Prostate gland (tissue), 2 donors: ENCODE measurements around the gene PRAC1. TPM values are rescaled to one million over a fixed set of nuclear protein-coding genes. Genes with fewer than 3 reads are reported as not detected.
A peak's percentile ranks its signal among the peaks of the same experiment; 100 is the strongest.

Experiments
- DNase-seq: peaks from one replicate; pipeline ENCODE4 v3.0.0-alpha.2; 2019; ENCODE audit warnings: low spot score
- H3K27ac ChIP-seq, 2 donors: fragments of 200-600 bp; sonication (generic); 2 replicates each; pipeline ENCODE4 v1.5.1; 2017 to 2019
- H3K27me3 ChIP-seq: fragments of 200-600 bp; sonication (generic); replicated peaks from 2 replicates; pipeline ENCODE4 v1.5.1; 2019; ENCODE audit not compliant: insufficient read depth
- H3K36me3 ChIP-seq, 2 donors: fragments of 200-600 bp; sonication (generic); 1 replicate in 1 of 2; 2 replicates in 1 of 2; pipeline versions ENCODE4 v1.5.1 to v1.8.1; 2017 to 2019
- H3K4me1 ChIP-seq: fragments of 200-600 bp; sonication (generic); replicated peaks from 2 replicates; pipeline ENCODE4 v1.5.1; 2019
- H3K4me3 ChIP-seq, 2 donors: fragments of 200-600 bp; sonication (generic); 2 replicates each; pipeline ENCODE4 v1.5.1; 2017 to 2019
- H3K9me3 ChIP-seq: fragments of 200-600 bp; sonication (generic); 2 replicates; pipeline ENCODE4 v1.5.1; 2017
- CTCF ChIP-seq, 4 experiments: fragments of 200-600 bp in 2 of 4; fragments of 450-650 bp in 2 of 4; sonication (generic) in 2 of 4; IDR thresholded peaks; 1 replicate in 3 of 4; 2 replicates in 1 of 4; pipeline ENCODE4 v1.5.1; 2016 to 2019; ENCODE audit warnings: antibody characterized with exemption in 4 of 4, mild to moderate bottlenecking in 2 of 4, moderate library complexity in 2 of 4
- POLR2A ChIP-seq: fragments of 450-650 bp; IDR thresholded peaks from one replicate; pipeline ENCODE4 v1.6.1; 2016; ENCODE audit warnings: antibody characterized with exemption, mild to moderate bottlenecking
- POLR2AphosphoS5 ChIP-seq: sonication (generic); formaldehyde crosslinking; IDR thresholded peaks from one replicate; pipeline ENCODE4 v1.6.1; 2017; ENCODE audit warnings: antibody characterized with exemption
- WGBS: methylation state at CpG from one replicate; pipeline ENCODE4 v1.1.5; 2018; 5-methylcytosine and 5-hydroxymethylcytosine counted together
- intact Hi-C: fragments of 100-400 bp; cut with DNase I; formaldehyde crosslinking; loops from one replicate; pipeline ENCODE4 v1.14.2; 2022
- total RNA-seq, 2 donors: library from RNA; depleted of rRNA; stranded (reverse); fragments of >200 nt; gene quantifications; one replicate each; pipeline ENCODE4 v1.1.0, GENCODE V29; 2016

The PRAC1 gene
- total RNA-seq, 2 donors from 2014 or later: 56.7 to 243 TPM

- DNase-seq: no peak
- WGBS: 72% methylated on average over 6 of the region's 6 CpGs
- H3K27me3 ChIP-seq: no peaks in the 10 kb centered on the region
- H3K36me3 ChIP-seq: no peaks in the 10 kb centered on the region
- intact Hi-C loops: no loop called here
- H3K4me3 ChIP-seq: no peak overlapping the region
- peaks cover 14% of the 10 kb centered on the region for H3K4me1 ChIP-seq
- peak overlapping the region; percentile 53 to 73 for H3K27ac ChIP-seq
- H3K9me3 ChIP-seq: no peaks in the 10 kb centered on the region
- TF ChIP-seq POLR2A: no peak
- TF ChIP-seq POLR2AphosphoS5: no peak
Measured at GRCh38 chr17:48761114-48761513, 38.8 kb upstream of the PRAC1 start.

GRCh38 chr17:48760411-48760810, 38.1 kb upstream of the PRAC1 start:
- TF ChIP-seq POLR2AphosphoS5 (peak; percentile 70), CTCF (IDR thresholded peaks at IDR 0.05) (no peak), POLR2A (peak; percentile 42)
- WGBS: 13% methylated on average over 4 of the region's 4 CpGs
- H3K9me3 ChIP-seq: no peaks in the 10 kb centered on the region
- H3K27me3 ChIP-seq: no peaks in the 10 kb centered on the region
- H3K4me3 ChIP-seq: no peak overlapping the region
- peaks cover 14% of the 10 kb centered on the region for H3K4me1 ChIP-seq
- H3K36me3 ChIP-seq: no peaks in the 10 kb centered on the region
- H3K27ac ChIP-seq: peak overlapping the region; percentile 53 to 73
- intact Hi-C loops: no loop called here
- peak; percentile 81 for DNase-seq

GRCh38 chr17:48759288-48759687, 37.0 kb upstream of the PRAC1 start:
- no peak for TF ChIP-seq POLR2A
- no peak for TF ChIP-seq CTCF (IDR thresholded peaks at IDR 0.05)
- peak; percentile 36 for TF ChIP-seq POLR2AphosphoS5
- H3K36me3 ChIP-seq: no peaks in the 10 kb centered on the region
- no peak for DNase-seq
- no peaks in the 10 kb centered on the region for H3K27me3 ChIP-seq
- H3K4me1 ChIP-seq: peaks cover 20% of the 10 kb centered on the region
- peak overlapping the region in 1 of 2 donors; percentile 73 for H3K27ac ChIP-seq
- H3K9me3 ChIP-seq: no peaks in the 10 kb centered on the region
- no peak overlapping the region for H3K4me3 ChIP-seq
- intact Hi-C loops: no loop called here

- peaks cover 22% of the 10 kb centered on the region for H3K4me1 ChIP-seq
- 26% methylated on average over 2 of the region's 2 CpGs for WGBS
- no peaks in the 10 kb centered on the region for H3K36me3 ChIP-seq
- intact Hi-C loops: no loop called here
- no peak overlapping the region for H3K4me3 ChIP-seq
- TF ChIP-seq POLR2AphosphoS5 (no peak), POLR2A (no peak), CTCF (IDR thresholded peaks at IDR 0.05) (no peak)
- no peaks in the 10 kb centered on the region for H3K9me3 ChIP-seq
- no peaks in the 10 kb centered on the region for H3K27me3 ChIP-seq
- no peak for DNase-seq
- peak overlapping the region; percentile 61 to 73 for H3K27ac ChIP-seq
Measured at GRCh38 chr17:48757524-48757961, 35.2 kb upstream of the PRAC1 start.

GRCh38 chr17:48756830-48757251, 34.5 kb upstream of the PRAC1 start:
- no peak overlapping the region for H3K4me3 ChIP-seq
- peak; percentile 91 for DNase-seq
- H3K36me3 ChIP-seq: no peaks in the 10 kb centered on the region
- H3K9me3 ChIP-seq: no peaks in the 10 kb centered on the region
- 30% methylated on average over 3 of the region's 3 CpGs for WGBS
- peaks cover 29% of the 10 kb centered on the region for H3K4me1 ChIP-seq
- H3K27ac ChIP-seq: peak overlapping the region; percentile 61 to 73
- H3K27me3 ChIP-seq: no peaks in the 10 kb centered on the region
- intact Hi-C loops: no loop called here
- TF ChIP-seq POLR2A (no peak), CTCF (IDR thresholded peaks at IDR 0.05) (no peak), POLR2AphosphoS5 (peak; percentile 89)
